Glomerular visceral epithelial cell (primary cell): Measurements from ENCODE around the gene ZNF827.

Experiments
- DNase-seq: peaks from one replicate; pipeline ENCODE4 v3.0.0-alpha.2; 2016; ENCODE audit errors: extremely low spot score

Gene ZNF827

DNA sequence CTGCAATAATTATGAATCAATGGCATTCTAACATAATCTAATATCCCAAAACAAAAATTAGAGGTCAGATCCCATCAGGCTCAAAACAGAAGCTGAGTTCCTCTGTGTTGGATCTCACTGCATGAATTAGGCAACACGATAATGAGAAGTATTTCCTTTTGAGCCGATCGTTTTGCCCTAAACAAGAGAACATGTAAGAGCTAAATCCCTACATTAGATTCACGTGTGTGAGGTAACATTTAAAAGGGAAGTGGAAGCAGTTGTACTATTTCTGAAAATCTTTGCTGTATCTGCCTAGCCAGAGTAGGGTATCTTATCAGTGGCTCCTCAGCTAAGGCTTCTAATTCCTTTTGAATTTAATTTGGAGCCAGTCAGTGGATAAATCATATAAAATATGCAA is 143.1 kb downstream of the ZNF827 start:
- DNase-seq, result no peak

DNA sequence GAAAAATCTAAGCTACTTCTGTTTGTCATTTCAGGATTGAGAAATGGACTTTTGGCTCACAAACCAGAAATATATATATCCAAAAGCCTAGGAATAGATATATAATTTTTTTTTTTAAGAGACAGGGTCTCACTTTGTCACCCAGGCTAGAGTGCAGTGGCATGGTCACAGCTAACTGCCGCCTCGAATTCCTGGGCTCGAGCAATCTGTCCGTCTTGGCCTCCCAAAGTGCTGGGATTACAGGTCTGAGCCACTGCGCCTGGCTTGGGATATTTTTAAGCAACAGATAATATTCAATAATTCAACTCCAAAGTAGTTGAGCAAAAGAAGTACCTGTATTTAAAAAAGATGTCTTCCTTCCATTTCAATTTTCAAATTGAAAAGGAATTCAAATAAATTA is 146.2 kb downstream of the ZNF827 start:
- no peak for DNase-seq

DNA sequence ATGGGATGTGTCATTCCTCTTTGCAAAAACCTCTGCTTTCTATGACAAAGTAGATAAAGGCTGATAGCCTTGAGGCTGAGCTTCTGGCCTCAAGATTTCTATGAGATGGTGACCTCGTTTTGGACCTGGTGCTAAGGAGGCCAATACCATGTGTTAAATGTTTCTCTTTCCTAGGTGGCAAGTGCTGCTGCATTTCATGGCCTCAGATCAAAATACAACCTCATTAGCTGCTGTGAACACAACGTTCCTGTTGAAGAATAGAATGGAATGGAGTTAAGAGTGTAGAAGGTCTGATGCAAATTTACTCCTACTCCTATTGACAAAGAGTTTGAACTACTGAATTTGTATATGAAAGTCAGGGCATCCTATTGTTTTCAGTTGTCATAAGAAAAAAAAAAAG is 146.6 kb downstream of the ZNF827 start:
- no peak for DNase-seq

DNA sequence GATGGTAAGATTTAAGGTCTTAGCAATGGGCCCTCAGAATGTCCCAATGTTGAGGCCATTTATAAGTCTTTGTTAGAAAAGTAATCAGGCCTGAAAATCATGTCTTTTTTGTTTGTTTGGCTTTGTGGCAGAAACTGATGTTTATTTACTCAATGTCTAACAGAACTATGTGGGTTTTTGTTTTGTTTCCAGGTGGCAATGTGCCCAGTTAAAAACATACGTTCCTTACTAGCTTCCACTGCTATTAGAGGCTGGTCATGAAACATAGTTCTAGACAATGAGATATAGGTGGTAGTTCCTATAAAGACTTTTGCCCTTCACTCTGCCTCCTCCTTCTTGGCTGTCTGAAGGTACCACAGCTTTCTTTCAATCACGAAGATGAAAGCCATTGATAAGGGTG is 149.9 kb downstream of the ZNF827 start:
- no peak for DNase-seq

DNA sequence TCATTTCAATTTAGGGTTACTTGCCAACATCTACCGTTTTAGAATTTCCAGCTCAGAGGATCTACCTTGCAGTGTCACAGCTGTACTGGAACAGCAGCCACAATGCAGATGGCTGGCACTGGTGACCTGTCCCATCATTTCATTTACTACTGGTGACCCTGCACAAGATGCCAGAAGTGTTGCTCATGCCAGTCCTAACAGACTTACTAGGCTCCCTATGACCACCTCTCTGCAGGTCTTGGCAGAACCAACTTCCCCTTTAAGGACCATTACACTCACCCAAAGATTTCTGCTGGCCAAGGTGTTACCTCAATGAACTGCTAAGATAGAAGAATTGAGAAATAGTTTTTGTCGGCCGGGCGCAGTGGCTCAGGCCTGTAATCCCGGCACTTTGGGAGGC is 151.8 kb downstream of the ZNF827 start:
- DNase-seq, result no peak

DNA sequence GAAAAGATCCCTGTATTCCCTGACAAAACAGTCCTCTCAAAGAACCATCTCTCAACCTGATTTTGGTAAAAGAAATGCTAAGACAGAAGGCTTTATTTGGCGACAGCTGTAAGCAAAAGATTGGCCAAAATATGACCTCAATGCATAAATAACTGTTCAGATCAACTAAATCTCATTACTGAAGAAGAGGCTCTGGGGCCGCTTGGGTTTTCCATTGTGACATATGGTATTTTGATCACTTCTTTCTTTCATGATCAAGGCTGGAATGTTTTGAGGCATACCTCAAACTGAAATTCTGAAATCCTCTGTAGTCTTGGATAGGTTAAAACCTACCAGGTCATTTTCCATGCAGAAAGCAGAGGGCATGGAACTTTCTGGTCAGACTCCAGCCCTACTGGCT is 152.4 kb downstream of the ZNF827 start:
- no peak for DNase-seq

DNA sequence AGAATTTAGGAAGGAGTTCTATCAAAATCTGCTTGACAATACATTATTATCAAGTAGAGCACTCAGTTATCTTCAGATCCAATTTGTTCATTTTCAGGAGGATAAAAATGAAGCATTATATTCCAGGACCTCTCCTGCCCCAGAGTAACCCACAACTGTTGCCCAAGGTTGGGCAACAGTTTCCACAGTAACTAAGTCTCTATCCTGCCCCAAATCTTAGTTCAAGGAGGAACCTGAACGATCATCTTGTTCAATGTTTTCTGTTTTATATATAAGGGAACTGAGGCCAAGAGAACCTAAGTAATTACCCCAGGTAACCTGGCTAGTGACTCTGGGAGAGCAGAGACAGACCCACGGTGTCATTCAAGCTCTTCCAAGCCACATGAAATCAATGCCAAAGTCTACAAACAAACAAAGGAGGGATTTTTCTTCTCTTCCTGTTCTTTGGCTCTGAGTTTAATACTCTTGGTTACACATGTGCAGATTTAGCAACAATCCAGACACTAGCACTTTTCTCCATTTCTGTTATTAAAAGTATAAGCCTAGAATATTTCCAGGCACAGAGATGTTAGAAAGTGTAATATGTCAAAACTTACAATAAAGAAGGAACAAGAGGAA is 153.1 kb downstream of the ZNF827 start:
- no peak for DNase-seq

DNA sequence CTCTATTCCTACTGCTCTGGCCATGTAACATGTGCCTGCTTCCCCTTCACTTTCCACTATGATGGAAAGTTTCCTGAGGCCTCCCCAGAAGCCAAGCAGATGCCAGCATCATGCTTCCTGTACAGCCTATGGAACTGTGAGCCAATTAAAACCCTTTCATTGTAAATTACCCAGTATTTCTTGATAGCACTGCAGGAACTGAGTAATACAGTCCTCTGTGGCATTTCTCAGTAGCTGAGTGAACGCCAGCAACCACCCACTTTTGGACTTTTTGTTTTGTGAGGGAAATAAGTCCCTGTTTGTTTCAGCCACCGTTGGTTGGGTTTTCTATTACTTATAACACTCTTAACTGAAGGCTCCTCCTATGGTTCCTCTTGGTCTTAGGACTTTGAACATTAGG is 154.6 kb downstream of the ZNF827 start:
- DNase-seq, result no peak

DNA sequence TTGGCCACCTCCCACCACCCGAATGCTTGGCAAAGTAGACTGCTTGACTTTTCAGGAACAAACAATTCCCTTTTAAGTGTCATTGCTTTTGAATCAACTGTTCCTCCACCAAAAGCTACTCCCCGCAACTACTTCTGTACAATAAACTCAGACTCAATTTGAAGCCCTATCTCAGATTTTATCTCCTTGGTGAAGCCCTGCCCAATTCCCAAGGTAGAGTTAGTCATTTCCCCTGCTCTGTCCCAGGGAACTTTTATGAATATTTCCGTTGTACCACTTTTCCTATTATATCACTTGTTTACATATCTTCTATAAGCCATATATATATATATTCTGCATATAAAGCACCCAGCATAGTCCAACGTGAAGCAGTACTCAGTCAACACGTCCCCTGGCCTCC is 155.9 kb downstream of the ZNF827 start:
- no peak for DNase-seq

DNA sequence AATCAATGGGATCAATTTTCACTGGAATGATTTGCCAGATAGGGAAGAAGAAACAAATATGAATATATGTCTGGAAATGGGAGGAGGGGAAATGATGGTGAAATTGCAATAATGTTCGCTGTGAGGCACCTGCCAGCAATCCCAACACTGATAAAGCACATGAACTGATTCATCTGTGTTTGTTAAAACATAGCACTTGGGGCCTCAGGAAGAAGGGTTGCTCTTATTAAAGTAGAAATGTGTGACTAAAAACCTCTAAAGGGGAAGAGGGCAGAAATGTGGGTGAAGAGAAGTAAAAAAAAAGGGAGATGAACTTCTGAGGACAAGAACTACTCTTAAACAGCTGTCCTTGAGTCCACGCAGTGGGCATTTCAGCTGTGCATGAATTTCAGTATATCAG is 157.3 kb downstream of the ZNF827 start:
- DNase-seq, result no peak

DNA sequence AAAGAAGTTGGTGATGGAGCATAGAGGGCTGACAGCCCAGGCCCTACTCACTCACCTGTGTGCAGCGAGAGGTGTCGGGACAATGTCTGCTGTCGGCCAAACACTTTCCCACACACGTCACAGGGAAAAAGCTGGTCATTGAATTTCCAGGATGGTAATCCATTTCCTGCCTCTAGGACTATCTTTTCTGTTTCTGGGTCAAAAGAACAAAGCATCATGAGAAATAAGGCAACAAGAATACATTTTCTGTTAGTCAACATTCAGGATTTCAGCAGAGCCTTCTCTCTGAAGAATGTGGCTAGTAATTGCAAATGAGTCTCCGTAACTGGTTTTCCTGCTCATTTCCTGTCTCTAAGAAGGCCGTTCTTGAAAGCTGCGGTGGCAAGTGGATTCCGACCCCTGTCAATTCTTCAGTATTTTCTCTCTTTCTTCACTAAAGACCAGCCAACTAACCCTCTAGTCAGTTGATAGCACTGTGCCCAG is 159.3 kb downstream of the ZNF827 start:
- no peak for DNase-seq

DNA sequence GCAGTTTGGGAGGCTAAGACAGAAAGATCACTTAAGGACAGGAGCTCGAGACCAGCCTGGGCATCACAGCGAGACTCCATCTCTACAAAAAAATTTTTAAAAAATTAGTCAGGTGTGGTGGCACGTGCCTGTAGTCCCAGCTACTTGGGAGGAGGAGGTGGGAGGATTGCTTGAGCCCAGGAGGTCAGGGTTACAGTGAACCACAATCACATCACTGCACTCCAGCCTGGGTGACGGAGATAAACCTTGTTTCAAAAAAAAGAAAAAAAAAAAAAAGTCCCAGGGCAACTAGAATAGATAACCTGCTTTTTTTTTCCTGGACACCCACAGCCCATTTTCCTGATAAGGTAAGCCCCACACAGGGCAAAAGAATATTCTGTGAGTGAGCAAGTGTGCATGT is 162.4 kb downstream of the ZNF827 start:
- DNase-seq, result no peak

DNA sequence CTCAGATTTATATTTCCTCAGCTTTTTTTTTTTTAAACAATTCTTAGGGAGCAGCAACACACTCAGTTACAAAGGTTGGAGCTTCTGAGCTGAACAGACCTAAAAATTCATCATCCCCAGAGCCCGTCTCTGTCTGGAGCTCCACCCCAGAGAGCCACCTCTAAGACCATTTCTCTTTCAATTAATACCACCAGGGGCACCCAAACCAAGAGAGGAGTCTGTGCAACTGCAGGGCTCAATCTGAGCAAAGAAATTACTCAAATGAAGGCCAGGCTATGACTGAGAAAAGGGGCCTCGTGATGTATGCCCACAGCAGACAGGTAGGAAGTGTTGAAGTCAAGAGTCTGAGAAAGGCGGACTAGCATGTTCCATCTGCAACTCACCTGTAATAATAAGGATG is 163.2 kb downstream of the ZNF827 start:
- no peak for DNase-seq

DNA sequence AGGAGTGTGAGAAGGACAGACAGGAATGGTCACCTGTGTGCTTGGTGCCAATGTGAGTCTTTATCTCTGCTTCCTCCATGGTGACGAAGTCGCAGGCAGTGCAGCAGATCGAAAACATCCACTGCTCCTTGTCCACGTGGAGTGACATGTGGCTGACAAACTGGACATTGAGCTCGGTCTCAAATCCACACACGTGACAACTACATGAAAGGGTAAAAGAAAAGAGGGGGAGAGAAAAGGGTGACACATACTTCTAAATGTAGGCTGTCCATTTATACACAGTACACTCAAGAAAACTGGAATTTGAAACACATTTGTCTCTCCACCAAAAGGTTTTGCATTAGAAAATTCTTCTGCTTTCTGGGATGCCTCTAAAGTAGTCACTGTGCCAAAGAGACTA is 164.2 kb downstream of the ZNF827 start:
- no peak for DNase-seq

DNA sequence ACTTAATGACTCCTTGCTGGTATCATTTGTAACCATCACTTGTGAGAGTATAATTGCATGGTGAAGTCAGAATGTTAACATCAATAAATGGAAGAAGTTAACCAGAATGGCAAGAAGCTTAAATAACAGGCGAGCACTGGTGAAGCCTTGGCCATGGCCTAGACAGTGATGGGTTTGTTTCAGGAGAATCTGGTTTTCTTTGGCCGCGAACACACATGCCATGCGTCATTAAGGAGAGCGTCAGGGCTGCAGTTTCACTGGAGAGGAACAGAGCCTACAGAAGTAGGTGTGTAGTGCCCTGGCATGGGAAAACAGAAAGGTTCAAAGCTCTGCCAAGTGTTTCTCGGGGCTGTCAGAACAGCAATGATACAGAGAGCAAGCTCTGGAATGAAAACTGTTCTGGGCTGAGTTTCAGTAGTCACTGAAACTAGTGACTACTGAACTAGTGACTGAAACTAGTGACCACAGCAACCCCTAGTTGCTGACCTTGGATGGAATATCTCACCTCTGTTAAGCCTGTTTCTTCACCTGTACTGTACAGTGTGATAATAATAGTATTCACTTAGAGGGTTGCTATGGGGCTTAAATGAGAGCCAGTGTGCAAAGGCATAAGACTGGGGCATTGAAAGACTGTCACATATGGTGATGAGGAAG is 164.9 kb downstream of the ZNF827 start:
- DNase-seq, result no peak

DNA sequence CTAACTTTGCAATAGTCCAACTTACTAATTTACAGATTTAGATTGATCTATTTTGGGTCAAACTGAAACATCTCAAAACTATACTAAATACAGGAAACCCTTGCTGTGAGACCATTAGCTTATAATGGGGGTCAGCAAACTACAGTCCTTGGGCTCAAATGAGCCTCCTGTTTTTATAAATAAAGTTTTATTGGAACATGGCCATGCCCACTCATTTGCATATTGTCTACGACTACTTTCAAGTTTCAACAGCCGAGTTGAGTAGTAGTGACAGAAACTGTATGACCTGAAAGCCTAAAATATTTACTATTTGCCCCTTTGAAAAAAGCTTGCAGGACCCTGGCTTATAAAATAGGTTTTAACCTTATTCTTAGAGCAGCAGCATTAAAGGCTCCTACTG is 166.3 kb downstream of the ZNF827 start:
- no peak for DNase-seq

DNA sequence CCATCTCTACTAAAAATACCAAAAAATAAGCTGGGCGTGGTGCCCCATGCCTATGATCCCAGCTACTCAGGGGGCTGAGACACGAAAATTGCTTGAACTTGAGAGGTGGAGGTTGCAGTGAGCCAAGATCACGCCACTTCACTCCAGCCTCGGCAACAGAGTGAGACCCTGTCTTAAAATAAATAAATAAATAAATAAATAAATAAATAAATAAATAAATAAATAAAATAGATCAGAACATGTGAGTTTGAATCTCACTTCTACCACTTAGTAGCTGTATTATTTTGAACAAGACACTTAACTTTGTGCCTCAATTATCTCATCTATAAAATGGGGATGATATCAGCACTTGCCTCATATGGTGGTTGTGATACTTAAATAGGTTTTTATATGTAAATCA is 168.5 kb downstream of the ZNF827 start:
- no peak for DNase-seq

DNA sequence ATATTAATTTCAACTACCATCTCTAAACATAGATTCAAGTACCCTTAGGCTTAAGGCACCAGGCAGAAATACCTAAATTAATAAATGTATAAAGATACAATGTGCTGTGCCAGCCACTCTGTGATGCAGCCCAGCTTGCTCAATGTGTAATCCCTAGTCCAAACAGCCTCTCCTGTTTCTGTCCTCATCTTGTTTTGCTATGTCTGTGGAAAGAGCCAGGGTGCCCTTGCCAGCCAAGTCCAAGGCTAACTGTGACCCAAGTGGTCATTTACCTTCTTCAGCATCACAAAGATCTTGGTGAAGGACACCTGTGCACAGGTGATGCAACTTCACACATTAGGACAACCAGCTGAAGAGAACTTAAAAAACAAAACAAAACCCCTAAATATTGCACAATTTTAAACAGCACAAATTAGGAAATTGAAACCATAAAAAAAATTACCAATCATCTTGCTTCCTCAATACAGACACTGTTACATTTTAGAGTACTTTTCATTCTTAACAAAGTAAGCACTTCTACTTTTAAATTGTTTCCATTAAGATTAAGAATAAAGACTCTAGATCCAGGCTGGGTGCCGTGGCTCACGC is 169.1 kb downstream of the ZNF827 start:
- DNase-seq, result no peak

DNA sequence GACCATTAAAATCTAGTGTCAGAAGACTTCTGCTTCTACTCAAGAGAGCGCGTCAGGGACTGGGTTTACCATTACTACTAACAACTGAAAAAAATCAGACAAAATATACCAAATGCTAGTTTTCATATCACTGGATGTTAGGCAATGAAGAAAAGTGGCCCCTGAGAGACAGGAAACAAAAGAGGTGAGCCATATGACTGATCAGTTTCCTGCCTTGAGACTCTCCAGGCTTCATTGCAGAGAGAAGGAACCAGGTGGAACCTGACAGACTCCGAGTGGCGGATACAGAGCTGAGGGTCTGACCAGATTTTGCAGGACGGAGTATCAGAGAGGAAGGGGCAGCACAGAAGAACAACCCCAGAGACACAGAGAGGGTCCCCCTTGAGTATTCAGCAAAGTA is 172.3 kb downstream of the ZNF827 start:
- no peak for DNase-seq

DNA sequence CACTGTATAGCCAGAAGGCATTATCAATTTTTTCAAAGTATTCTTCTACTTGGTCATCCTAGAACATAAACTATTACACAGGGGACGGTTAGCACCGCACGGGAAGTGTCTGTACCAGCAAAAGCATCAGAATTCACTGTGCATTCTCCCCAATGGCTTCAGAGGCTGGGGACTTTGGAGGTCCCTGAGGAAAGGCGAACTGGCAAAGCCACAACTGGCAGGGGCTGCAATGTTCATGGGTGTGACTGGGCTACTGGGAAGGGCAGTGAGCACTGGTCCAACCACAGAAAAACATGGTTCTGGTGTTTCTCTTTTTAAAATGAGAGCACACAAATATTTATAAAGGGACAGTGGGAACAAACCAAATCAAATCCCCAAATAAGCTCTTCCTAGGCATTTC is 175.2 kb downstream of the ZNF827 start:
- no peak for DNase-seq

DNA sequence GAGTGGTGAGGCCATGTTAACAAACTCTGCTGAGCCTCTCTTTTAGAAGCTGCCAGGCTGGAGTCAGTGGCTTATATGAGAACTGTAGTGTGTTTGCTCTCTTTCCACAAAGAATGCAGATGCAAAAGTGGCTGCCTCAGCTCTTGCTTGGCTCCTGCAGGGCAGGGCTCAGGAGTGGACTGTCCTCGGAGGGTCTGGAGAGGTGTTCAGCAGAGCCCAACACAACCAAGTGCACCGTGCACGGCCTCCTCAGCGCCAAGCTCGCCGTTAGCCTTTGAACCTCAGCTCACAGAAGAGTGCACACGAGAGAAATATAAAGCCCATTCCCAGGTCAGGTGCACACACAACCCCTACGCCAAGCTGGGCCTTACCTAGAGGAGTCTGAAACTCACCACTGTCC is 175.9 kb downstream of the ZNF827 start:
- DNase-seq, result no peak

DNA sequence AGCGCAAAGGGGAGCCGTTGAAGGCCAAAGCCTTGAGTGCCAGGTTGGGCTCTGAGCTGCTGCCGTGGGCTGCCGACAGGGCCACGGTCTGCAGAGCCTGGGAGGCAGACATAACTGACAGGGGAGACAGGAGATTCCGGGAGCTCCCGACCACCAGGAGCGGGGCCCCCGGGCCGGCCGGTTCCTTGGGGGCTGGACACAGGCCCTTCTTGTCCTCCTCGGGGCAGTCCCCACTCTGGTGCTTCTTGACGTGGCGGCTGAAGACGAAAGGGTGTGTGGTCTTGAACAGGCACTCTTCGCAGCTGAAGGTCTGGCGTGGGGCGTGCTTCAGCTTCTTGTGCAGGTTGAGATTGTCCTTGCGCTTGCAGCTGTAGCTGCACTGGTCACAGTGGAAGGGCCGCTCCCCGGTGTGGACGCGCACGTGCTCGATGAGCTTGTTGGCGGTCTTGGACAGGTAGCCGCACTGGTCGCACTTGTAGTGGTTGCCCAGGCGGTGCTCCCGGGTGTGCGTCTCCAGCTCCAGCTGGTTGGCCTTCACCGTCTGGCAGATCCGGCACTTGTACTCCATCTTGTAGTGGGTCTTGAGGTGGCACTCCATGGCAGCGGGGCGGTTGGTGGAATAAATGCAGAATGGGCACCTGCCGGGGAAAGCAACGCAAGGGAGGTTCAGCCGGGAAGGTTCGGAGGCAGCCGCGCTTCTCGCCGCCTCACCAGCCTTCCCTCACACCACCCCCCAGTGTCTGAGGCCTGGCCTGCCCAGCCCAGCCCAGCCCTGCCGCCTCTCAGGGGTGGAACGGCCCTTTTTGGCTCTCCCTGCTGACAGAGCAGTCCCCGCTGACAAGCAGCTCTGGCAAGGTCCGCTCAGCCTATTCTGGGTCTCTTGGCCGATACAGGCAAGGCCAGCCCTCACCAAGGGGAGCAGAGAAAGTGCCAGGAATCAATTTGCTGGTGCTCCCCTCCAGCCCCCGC is 177.4 kb downstream of the ZNF827 start:
- DNase-seq, result no peak
